ENCODE results near the gene FTO.
"Not testable (repeated sequence)": the region's sequence is repeated elsewhere in the genome, so short reads cannot be mapped to it uniquely, and the experiment has no call there.

The FTO gene

GRCh38 chr16:54174750-54175149, 470.8 kb downstream of the FTO start:
- no peaks in the 10 kb centered on the region for H3K4me1 ChIP-seq (ENCODE audit: control insufficient read depth, insufficient read depth, low read length)
- no peak overlapping the region for H3K4me3 ChIP-seq (ENCODE audit: low read length)
- H3K36me3 ChIP-seq (ENCODE audit: control insufficient read depth, insufficient read depth, low read length), result no peaks in the 10 kb centered on the region
- no peak for DNase-seq (ENCODE audit: low read depth, low spot score)
- H3K9me3 ChIP-seq (ENCODE audit: control insufficient read depth, insufficient read depth, low read length), result no peaks in the 10 kb centered on the region
- H3K27me3 ChIP-seq (ENCODE audit: control insufficient read depth, insufficient read depth, low read length), result no peaks in the 10 kb centered on the region
- no peak overlapping the region for H3K27ac ChIP-seq (ENCODE audit: low read length)

DNA sequence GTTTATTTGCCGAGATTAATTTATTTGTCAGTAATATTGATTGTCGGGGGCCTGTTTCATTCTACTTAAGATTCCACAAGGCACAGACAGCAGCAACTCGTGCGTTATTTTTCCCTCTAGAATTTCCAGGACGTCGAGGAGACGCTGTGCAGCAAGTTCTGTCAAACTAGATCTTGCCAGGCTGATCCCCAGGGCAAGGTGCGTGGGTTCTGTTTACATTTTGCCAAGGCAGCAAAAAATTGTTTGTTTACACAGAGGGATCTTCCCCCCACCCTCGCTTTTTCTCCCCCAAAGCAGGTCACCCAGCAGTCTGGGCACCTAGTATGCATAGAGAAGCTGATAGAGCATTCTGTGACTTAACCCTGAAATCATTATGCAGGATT, 471.2 kb downstream of the FTO start:
- DNase-seq (ENCODE audit: low read depth, low spot score), result no peak
- Histone ChIP-seq H3K27ac (ENCODE audit: low read length) (no peak overlapping the region), H3K27me3 (ENCODE audit: control insufficient read depth, insufficient read depth, low read length) (no peaks in the 10 kb centered on the region), H3K4me1 (ENCODE audit: control insufficient read depth, insufficient read depth, low read length) (no peaks in the 10 kb centered on the region), H3K36me3 (ENCODE audit: control insufficient read depth, insufficient read depth, low read length) (no peaks in the 10 kb centered on the region), H3K4me3 (ENCODE audit: low read length) (no peak overlapping the region), H3K9me3 (ENCODE audit: control insufficient read depth, insufficient read depth, low read length) (no peaks in the 10 kb centered on the region)
- WGBS (ENCODE audit: insufficient coverage, insufficient read length), result no CpG with 5 or more reads among the region's 9 CpGs

GRCh38 chr16:54175552-54176375, 471.8 kb downstream of the FTO start:
- Histone ChIP-seq H3K36me3 (ENCODE audit: control insufficient read depth, insufficient read depth, low read length) (no peaks in the 10 kb centered on the region), H3K27ac (ENCODE audit: low read length) (no peak overlapping the region), H3K4me1 (ENCODE audit: control insufficient read depth, insufficient read depth, low read length) (no peaks in the 10 kb centered on the region), H3K27me3 (ENCODE audit: control insufficient read depth, insufficient read depth, low read length) (no peaks in the 10 kb centered on the region), H3K4me3 (ENCODE audit: low read length) (no peak overlapping the region), H3K9me3 (ENCODE audit: control insufficient read depth, insufficient read depth, low read length) (no peaks in the 10 kb centered on the region)
- no CpG with 5 or more reads among the region's 19 CpGs for WGBS (ENCODE audit: insufficient coverage, insufficient read length)
- DNase-seq (ENCODE audit: low read depth, low spot score), result no peak

DNA sequence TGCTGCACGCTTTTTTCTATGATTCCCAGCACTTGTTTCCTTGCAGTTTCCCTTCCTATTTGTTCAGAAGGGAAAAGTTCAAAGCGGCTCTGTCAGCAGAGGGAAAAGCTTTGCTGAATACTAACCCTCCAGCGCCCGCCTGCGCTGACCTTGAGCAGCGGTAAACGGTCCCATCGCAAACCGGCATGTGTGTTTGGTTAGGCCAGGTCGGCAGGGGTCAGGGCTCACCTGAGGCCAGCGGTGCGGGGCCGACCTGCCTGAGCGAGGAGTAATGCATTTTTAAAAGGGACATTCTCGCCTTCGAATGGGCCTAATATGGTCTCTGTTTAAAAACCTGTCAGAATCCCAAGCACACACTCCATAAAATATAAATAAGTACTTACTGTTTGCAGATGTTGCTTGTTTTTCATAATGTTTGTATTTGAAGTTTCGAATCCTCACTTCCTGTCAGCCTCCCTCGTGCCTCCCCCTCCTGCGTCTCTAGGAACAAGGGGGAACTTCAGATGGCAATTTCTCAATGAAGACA, 472.5 kb downstream of the FTO start:
- Histone ChIP-seq H3K27ac (ENCODE audit: low read length) (no peak overlapping the region), H3K4me1 (ENCODE audit: control insufficient read depth, insufficient read depth, low read length) (no peaks in the 10 kb centered on the region), H3K9me3 (ENCODE audit: control insufficient read depth, insufficient read depth, low read length) (no peaks in the 10 kb centered on the region), H3K4me3 (ENCODE audit: low read length) (no peak overlapping the region), H3K27me3 (ENCODE audit: control insufficient read depth, insufficient read depth, low read length) (no peaks in the 10 kb centered on the region), H3K36me3 (ENCODE audit: control insufficient read depth, insufficient read depth, low read length) (no peaks in the 10 kb centered on the region)
- WGBS (ENCODE audit: insufficient coverage, insufficient read length), result no CpG with 5 or more reads among the region's 19 CpGs
- DNase-seq (ENCODE audit: low read depth, low spot score), result peak; percentile 35

- Histone ChIP-seq H3K27me3 (ENCODE audit: control insufficient read depth, insufficient read depth, low read length) (no peaks in the 10 kb centered on the region), H3K27ac (ENCODE audit: low read length) (no peak overlapping the region), H3K36me3 (ENCODE audit: control insufficient read depth, insufficient read depth, low read length) (no peaks in the 10 kb centered on the region), H3K4me1 (ENCODE audit: control insufficient read depth, insufficient read depth, low read length) (no peaks in the 10 kb centered on the region), H3K9me3 (ENCODE audit: control insufficient read depth, insufficient read depth, low read length) (no peaks in the 10 kb centered on the region), H3K4me3 (ENCODE audit: low read length) (no peak overlapping the region)
- no peak for DNase-seq (ENCODE audit: low read depth, low spot score)
- WGBS (ENCODE audit: insufficient coverage, insufficient read length), result no CpG with 5 or more reads among the region's 26 CpGs
Observed at GRCh38 chr16:54177052-54177861, 473.3 kb downstream of the FTO start.

- Histone ChIP-seq H3K27ac (ENCODE audit: low read length) (no peak overlapping the region), H3K4me1 (ENCODE audit: control insufficient read depth, insufficient read depth, low read length) (no peaks in the 10 kb centered on the region), H3K4me3 (ENCODE audit: low read length) (no peak overlapping the region), H3K36me3 (ENCODE audit: control insufficient read depth, insufficient read depth, low read length) (no peaks in the 10 kb centered on the region), H3K27me3 (ENCODE audit: control insufficient read depth, insufficient read depth, low read length) (no peaks in the 10 kb centered on the region), H3K9me3 (ENCODE audit: control insufficient read depth, insufficient read depth, low read length) (no peaks in the 10 kb centered on the region)
- no peak for DNase-seq (ENCODE audit: low read depth, low spot score)
- no CpG with 5 or more reads among the region's 11 CpGs for WGBS (ENCODE audit: insufficient coverage, insufficient read length)
Observed at GRCh38 chr16:54177862-54178477, 474.0 kb downstream of the FTO start.

GRCh38 chr16:54178478-54178976, 474.6 kb downstream of the FTO start:
- H3K36me3 ChIP-seq (ENCODE audit: control insufficient read depth, insufficient read depth, low read length), result no peaks in the 10 kb centered on the region
- H3K4me3 ChIP-seq (ENCODE audit: low read length), result no peak overlapping the region
- H3K27me3 ChIP-seq (ENCODE audit: control insufficient read depth, insufficient read depth, low read length), result no peaks in the 10 kb centered on the region
- no CpG with 5 or more reads among the region's 7 CpGs for WGBS (ENCODE audit: insufficient coverage, insufficient read length)
- no peak for DNase-seq (ENCODE audit: low read depth, low spot score)
- H3K9me3 ChIP-seq (ENCODE audit: control insufficient read depth, insufficient read depth, low read length), result no peaks in the 10 kb centered on the region
- H3K4me1 ChIP-seq (ENCODE audit: control insufficient read depth, insufficient read depth, low read length), result no peaks in the 10 kb centered on the region
- no peak overlapping the region for H3K27ac ChIP-seq (ENCODE audit: low read length)

GRCh38 chr16:54180421-54181359, 476.7 kb downstream of the FTO start:
- no peak overlapping the region for H3K4me3 ChIP-seq (ENCODE audit: low read length)
- H3K9me3 ChIP-seq (ENCODE audit: control insufficient read depth, insufficient read depth, low read length), result no peaks in the 10 kb centered on the region
- no peak overlapping the region for H3K27ac ChIP-seq (ENCODE audit: low read length)
- no peaks in the 10 kb centered on the region for H3K36me3 ChIP-seq (ENCODE audit: control insufficient read depth, insufficient read depth, low read length)
- no peaks in the 10 kb centered on the region for H3K4me1 ChIP-seq (ENCODE audit: control insufficient read depth, insufficient read depth, low read length)
- WGBS (ENCODE audit: insufficient coverage, insufficient read length), result no CpG with 5 or more reads among the region's 3 CpGs
- H3K27me3 ChIP-seq (ENCODE audit: control insufficient read depth, insufficient read depth, low read length), result no peaks in the 10 kb centered on the region
- no peak for DNase-seq (ENCODE audit: low read depth, low spot score)

- not testable (repeated sequence) for H3K27me3 ChIP-seq (ENCODE audit: control insufficient read depth, insufficient read depth, low read length); H3K4me1 ChIP-seq (ENCODE audit: control insufficient read depth, insufficient read depth, low read length); H3K4me3 ChIP-seq (ENCODE audit: low read length); H3K36me3 ChIP-seq (ENCODE audit: control insufficient read depth, insufficient read depth, low read length); DNase-seq (ENCODE audit: low read depth, low spot score); H3K27ac ChIP-seq (ENCODE audit: low read length); H3K9me3 ChIP-seq (ENCODE audit: control insufficient read depth, insufficient read depth, low read length)
- WGBS (ENCODE audit: insufficient coverage, insufficient read length), result no CpG with 5 or more reads among the region's 10 CpGs
Observed at GRCh38 chr16:54181683-54182329, 477.9 kb downstream of the FTO start.

All from iPS DF 6.9 (cell line).